Body of pancreas (tissue), 4 donors: Measurements from ENCODE around the gene EEF1AKMT3. TPM values are rescaled to one million over a fixed set of nuclear protein-coding genes. Genes with fewer than 3 reads are reported as not detected.

Experiments used
- ATAC-seq: fragments of 150-250 bp; one replicate; pipeline ENCODE4 v1.9.1; 2016
- DNase-seq, 4 donors: peaks; one replicate each; pipeline ENCODE4 v3.0.0-alpha.2; 2019
- H3K27ac ChIP-seq, 4 donors: fragments of 200-600 bp; sonication (generic); 1 replicate in 3 of 4; 2 replicates in 1 of 4; pipeline versions ENCODE4 v1.5.1 to v1.6.1; 2016 to 2019; ENCODE audit warnings: mild to moderate bottlenecking in 1 of 4, mixed read lengths in 1 of 4, moderate library complexity in 1 of 4
- H3K27me3 ChIP-seq, 2 donors: fragments of 200-600 bp; sonication (generic); one replicate each; pipeline ENCODE4 v1.6.0; 2016; ENCODE audit warnings: mild to moderate bottlenecking in 1 of 2
- H3K36me3 ChIP-seq, 2 donors: fragments of 200-600 bp; sonication (generic); replicated peaks in 1 of 2; 2 replicates each; pipeline ENCODE4 v1.5.1; 2016; ENCODE audit warnings: low read depth in 2 of 2; ENCODE audit not compliant: insufficient read depth in 1 of 2
- H3K4me1 ChIP-seq: fragments of 200-600 bp; sonication (generic); one replicate; pipeline ENCODE4 v1.6.0; 2016
- H3K4me3 ChIP-seq, 2 donors: fragments of 200-600 bp; sonication (generic); 1 replicate in 1 of 2; 2 replicates in 1 of 2; pipeline ENCODE4 v1.5.1; 2016 to 2019
- H3K9me3 ChIP-seq, 3 donors: fragments of 200-600 bp; sonication (generic); 1 replicate in 2 of 3; 2 replicates in 1 of 3; pipeline ENCODE4 v1.5.1; 2016
- CTCF ChIP-seq, 7 experiments: fragments of 450-650 bp in 4 of 7; fragments of 200-600 bp in 3 of 7; sonication (generic) in 3 of 7; IDR thresholded peaks; one replicate each; pipeline ENCODE4 v1.5.1; 2016 to 2019; ENCODE audit warnings: antibody characterized with exemption in 7 of 7
- POLR2A ChIP-seq, 3 donors: fragments of 450-650 bp; IDR thresholded peaks; one replicate each; pipeline ENCODE4 v1.6.1; 2016; ENCODE audit warnings: antibody characterized with exemption in 3 of 3, mild to moderate bottlenecking in 2 of 3
- WGBS, 2 donors: methylation state at CpG; one replicate each; pipeline ENCODE4 v1.1.5; 2017; 5-methylcytosine and 5-hydroxymethylcytosine counted together
- intact Hi-C: fragments of 100-400 bp; cut with DNase I; formaldehyde crosslinking; loops from one replicate; pipeline ENCODE4 v1.15.1; 2023
- total RNA-seq, 2 donors: library from RNA; depleted of rRNA; stranded (reverse); fragments of >200 nt; gene quantifications; one replicate each; pipeline ENCODE4 v1.1.0, GENCODE V29; 2016

EEF1AKMT3 gene
- total RNA-seq, 2 donors from 2014 or later: 11.2 to 15.0 TPM

- DNase-seq (no peak), ATAC-seq (no peak)
- Histone ChIP-seq H3K27ac (no peak overlapping the region), H3K36me3 (no peaks in the 10 kb centered on the region), H3K4me1 (peaks cover 31% of the 10 kb centered on the region), H3K4me3 (no peak overlapping the region), H3K27me3 (peaks cover 11 to 48% of the 10 kb centered on the region in 2 donors), H3K9me3 (no peaks in the 10 kb centered on the region)
- WGBS, 2 donors: 1 to 19% methylated on average over 7 to 8 of the region's 8 CpGs
- intact Hi-C loops: no loop called here
- TF ChIP-seq POLR2A (IDR thresholded peaks at IDR 0.05) (no peak), CTCF (IDR thresholded peaks at IDR 0.05) (no peak)
Observed at GRCh38 chr12:57735198-57735855, 37.1 kb upstream of the EEF1AKMT3 start.

DNA sequence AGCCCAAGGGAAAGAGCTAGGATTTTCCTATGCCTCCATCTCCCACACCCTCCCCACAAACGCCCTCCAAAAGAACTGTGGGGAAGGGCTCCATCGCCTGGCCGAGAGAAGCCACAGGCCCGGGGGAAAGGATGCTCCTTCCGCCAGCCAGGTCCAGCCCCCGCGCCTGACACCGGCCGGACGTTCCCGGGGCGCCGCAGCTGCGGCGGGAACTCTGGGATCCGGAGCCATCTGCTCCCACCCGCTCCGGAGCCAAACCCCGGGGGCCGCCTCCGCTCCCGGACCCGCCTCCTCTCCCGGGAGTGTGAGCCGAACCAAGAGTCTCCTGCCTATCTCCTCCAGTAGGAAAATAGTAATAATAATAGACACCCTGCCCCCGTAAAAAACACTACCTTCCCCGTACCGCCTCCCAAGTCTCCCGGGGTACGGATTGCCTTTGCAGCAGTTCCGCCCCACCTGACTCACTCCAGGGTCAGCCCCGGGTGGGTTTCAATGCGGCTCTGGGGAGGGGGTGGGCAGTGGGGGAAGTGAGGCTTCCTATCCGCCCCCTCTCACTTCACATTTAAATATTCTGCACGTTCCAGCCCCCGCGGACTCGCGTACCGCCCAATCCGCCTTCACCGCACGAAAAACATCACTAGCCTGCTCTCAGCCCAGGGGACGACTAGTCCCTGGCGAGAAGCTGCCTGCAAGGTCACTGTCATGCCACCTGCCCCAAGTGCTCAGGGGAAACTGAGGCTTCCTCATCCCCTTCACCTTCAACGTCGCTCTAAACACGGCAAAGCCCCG, 36.3 kb upstream of the EEF1AKMT3 start:
- DNase-seq: peak in 1 of 4 donors; percentile 25
- Histone ChIP-seq H3K27ac (no peak overlapping the region), H3K36me3 (no peaks in the 10 kb centered on the region), H3K4me3 (no peak overlapping the region), H3K9me3 (no peaks in the 10 kb centered on the region), H3K27me3 (peaks cover 11 to 48% of the 10 kb centered on the region in 2 donors), H3K4me1 (peaks cover 31% of the 10 kb centered on the region)
- WGBS, 2 donors: 17 to 18% methylated on average over 24 to 45 of the region's 49 CpGs
- peak; percentile 19 for ATAC-seq
- TF ChIP-seq CTCF (IDR thresholded peaks at IDR 0.05): peak in 1 of 7 experiments; percentile 11
- no peak for TF ChIP-seq POLR2A (IDR thresholded peaks at IDR 0.05)
- intact Hi-C loops: no loop called here

- no peak for DNase-seq
- H3K9me3 ChIP-seq: no peaks in the 10 kb centered on the region
- peaks cover 11 to 48% of the 10 kb centered on the region in 2 donors for H3K27me3 ChIP-seq
- intact Hi-C loops: no loop called here
- 17 to 19% methylated on average over 23 to 31 of the region's 31 CpGs for WGBS, 2 donors
- ATAC-seq: no peak
- H3K4me1 ChIP-seq: peaks cover 31% of the 10 kb centered on the region
- no peak for TF ChIP-seq POLR2A (IDR thresholded peaks at IDR 0.05)
- no peak for TF ChIP-seq CTCF (IDR thresholded peaks at IDR 0.05)
- no peaks in the 10 kb centered on the region for H3K36me3 ChIP-seq
- H3K4me3 ChIP-seq: no peak overlapping the region
- no peak overlapping the region for H3K27ac ChIP-seq
Observed at GRCh38 chr12:57736741-57737466, 35.5 kb upstream of the EEF1AKMT3 start.

DNA sequence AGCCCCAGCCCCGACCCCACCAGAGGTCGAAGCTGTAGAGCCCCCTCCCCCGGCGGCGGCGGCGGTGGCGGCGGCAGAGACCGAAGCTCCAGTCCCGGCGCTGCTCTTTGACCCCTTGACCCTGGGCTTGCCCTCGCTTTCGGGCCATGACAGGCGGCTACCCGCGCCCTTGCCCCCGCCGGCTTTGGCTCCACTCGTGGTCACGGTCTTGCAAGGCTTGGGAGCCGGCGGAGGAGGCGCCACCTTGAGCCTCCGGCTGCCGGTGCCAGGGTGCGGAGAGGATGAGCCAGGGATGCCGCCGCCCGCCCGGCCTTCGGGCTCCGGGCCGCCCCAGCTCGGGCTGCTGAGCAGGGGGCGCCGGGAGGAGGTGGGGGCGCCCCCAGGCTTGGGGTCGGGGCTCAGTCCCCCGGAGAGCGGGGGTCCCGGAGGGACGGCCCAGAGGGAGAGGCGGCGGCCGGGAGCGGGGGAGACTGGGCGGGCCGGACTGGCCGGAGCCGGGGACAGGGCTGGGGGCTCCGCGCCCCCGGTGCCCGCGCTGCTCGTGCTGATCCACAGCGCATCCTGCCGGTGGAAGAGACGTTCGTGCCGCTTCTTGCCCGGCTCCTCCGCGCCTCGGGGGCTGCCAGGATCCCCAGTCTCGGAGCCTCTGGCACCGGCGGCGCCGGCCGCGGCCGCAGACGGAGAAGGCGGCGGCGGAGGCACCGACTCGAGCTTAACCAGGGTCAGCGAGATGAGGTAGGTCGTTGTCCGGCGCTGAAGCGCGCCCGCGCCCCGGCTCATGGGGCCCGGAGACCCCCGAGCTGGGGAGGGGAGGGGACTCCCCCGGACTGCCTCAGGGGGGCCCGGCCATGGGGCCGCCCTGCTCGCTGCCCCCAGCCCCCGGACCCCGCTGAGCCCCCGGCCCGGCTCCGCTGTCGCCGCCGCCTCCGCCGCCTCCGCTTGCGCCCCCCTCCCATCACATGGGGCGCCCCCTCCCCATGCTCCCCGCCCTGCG, 34.6 kb upstream of the EEF1AKMT3 start:
- Histone ChIP-seq H3K36me3 (no peaks in the 10 kb centered on the region), H3K27me3 (peaks cover 11 to 48% of the 10 kb centered on the region in 2 donors), H3K4me3 (no peak overlapping the region), H3K9me3 (no peaks in the 10 kb centered on the region), H3K4me1 (peaks cover 31% of the 10 kb centered on the region), H3K27ac (no peak overlapping the region)
- intact Hi-C loops: no loop called here
- 15% methylated on average over 72 of the region's 110 CpGs; no CpG with 5 or more reads in 1 of the 2 donors for WGBS, 2 donors
- TF ChIP-seq CTCF (IDR thresholded peaks at IDR 0.05) (peak in 4 of 7 experiments; percentile 8 to 21 (median 12)), POLR2A (IDR thresholded peaks at IDR 0.05) (no peak)
- DNase-seq (peak in 1 of 4 donors; percentile 38), ATAC-seq (peak; percentile 26)
